B cell (primary cell): ENCODE results near the gene RPS6KA4. TPM values are rescaled to one million over a fixed set of nuclear protein-coding genes. Genes with fewer than 3 reads are reported as not detected.

Experiments used
- ATAC-seq: fragments of 200-7000 bp; cut with Tn5 transposase; one replicate; pipeline ENCODE4 v1.10.0; 2021; ENCODE audit warnings: low read depth, mild to moderate bottlenecking, moderate number of reproducible peaks, moderate library complexity
- CTCF ChIA-PET: fragments of 350-600 bp; sonication (Branson Sonifier 250); formaldehyde crosslinking; loops from one replicate; lab custom pipeline; 2021; ENCODE audit warnings: antibody characterized with exemption, inconsistent platforms; lab: Charles Lee
- POLR2A ChIA-PET: fragments of 350-600 bp; sonication (Branson Sonifier 250); formaldehyde crosslinking; loops from one replicate; lab custom pipeline; 2021; ENCODE audit warnings: antibody characterized with exemption; lab: Charles Lee
- DNase-seq: peaks from one replicate; pipeline ENCODE4 v3.0.0; 2013
- H2AFZ ChIP-seq: 2 replicates; pipeline ENCODE4 v1.6.1; 2012; ENCODE audit warnings: mild to moderate bottlenecking, low read depth, low read length; ENCODE audit not compliant: insufficient read depth, poor library complexity, severe bottlenecking
- H3K27ac ChIP-seq, 2 donors: 1 replicate in 1 of 2; 2 replicates in 1 of 2; pipeline ENCODE4 v1.5.1; 2012 to 2013; ENCODE audit warnings: low read length in 2 of 2, mild to moderate bottlenecking in 2 of 2, moderate library complexity in 1 of 2
- H3K27me3 ChIP-seq, 4 experiments: fragments of 200-600 bp in 1 of 4; sonication (generic) in 1 of 4; replicated peaks in 1 of 4; 1 replicate in 2 of 4; 2 replicates in 2 of 4; pipeline versions ENCODE4 v1.6.1 to v1.7.0; 2013 to 2016; ENCODE audit warnings: low read length in 3 of 4, mild to moderate bottlenecking in 2 of 4, mixed read lengths in 1 of 4, moderate library complexity in 1 of 4; ENCODE audit not compliant: insufficient read depth in 4 of 4, control insufficient read depth in 3 of 4; ENCODE audit errors: control extremely low read depth in 1 of 4
- H3K36me3 ChIP-seq, 2 experiments: replicated peaks in 1 of 2; 1 replicate in 1 of 2; 2 replicates in 1 of 2; pipeline versions ENCODE4 v1.6.1 to v1.7.1; 2013; ENCODE audit warnings: low read length in 1 of 2; ENCODE audit not compliant: insufficient read depth in 2 of 2, control insufficient read depth in 1 of 2; ENCODE audit errors: control extremely low read depth in 1 of 2, extremely low read depth in 1 of 2
- H3K4me1 ChIP-seq, 2 donors: fragments of 200-600 bp in 1 of 2; sonication (generic) in 1 of 2; 1 replicate in 1 of 2; 2 replicates in 1 of 2; pipeline versions ENCODE4 v1.5.1 to v1.6.1; 2013 to 2017; ENCODE audit warnings: low read length in 2 of 2; ENCODE audit not compliant: control insufficient read depth in 2 of 2, insufficient read depth in 2 of 2
- H3K4me2 ChIP-seq: replicated peaks from 2 replicates; pipeline ENCODE3; 2012; ENCODE audit warnings: mild to moderate bottlenecking, low read depth, low read length; ENCODE audit not compliant: poor library complexity, severe bottlenecking
- H3K4me3 ChIP-seq, 5 experiments: fragments of 200-600 bp in 1 of 5; sonication (generic) in 1 of 5; 1 replicate in 3 of 5; 2 replicates in 2 of 5; pipeline versions ENCODE4 v1.5.1 to v1.7.0; 2011 to 2016; ENCODE audit warnings: low read length in 4 of 5, mild to moderate bottlenecking in 4 of 5, low read depth in 2 of 5, control low read depth in 1 of 5, moderate library complexity in 1 of 5; ENCODE audit not compliant: insufficient read depth in 1 of 5; ENCODE audit errors: control extremely low read depth in 1 of 5, extremely low read depth in 1 of 5
- H3K79me2 ChIP-seq: fragments of 200-600 bp; sonication (generic); one replicate; pipeline ENCODE4 v1.6.0; 2016; ENCODE audit warnings: low read length; ENCODE audit not compliant: control insufficient read depth, insufficient read depth
- H3K9ac ChIP-seq: fragments of 200-600 bp; sonication (generic); 2 replicates; pipeline ENCODE4 v1.6.1; 2017; ENCODE audit warnings: mild to moderate bottlenecking, low read length, moderate library complexity
- H3K9me3 ChIP-seq, 3 donors: one replicate each; pipeline versions ENCODE4 v1.6.1 to v1.7.1; 2013; ENCODE audit warnings: low read length in 2 of 3; ENCODE audit not compliant: control insufficient read depth in 2 of 3, insufficient read depth in 1 of 3; ENCODE audit errors: control extremely low read depth in 1 of 3
- H4K20me1 ChIP-seq: 2 replicates; pipeline ENCODE4 v1.6.0; 2012; ENCODE audit warnings: mild to moderate bottlenecking, low read length; ENCODE audit not compliant: insufficient read depth, control insufficient read depth, poor library complexity, severe bottlenecking
- H3K27ac Mint-ChIP-seq: one replicate; pipeline ENCODE4 v1.8.0; 2021; ENCODE audit warnings: mixed read lengths
- H3K27me3 Mint-ChIP-seq: one replicate; pipeline ENCODE4 v1.8.0; 2021; ENCODE audit warnings: mixed read lengths
- H3K4me1 Mint-ChIP-seq: one replicate; pipeline ENCODE4 v1.8.0; 2021; ENCODE audit warnings: mixed read lengths
- H3K4me3 Mint-ChIP-seq: one replicate; pipeline ENCODE4 v1.8.0; 2021; ENCODE audit warnings: mixed read lengths
- H3K9me3 Mint-ChIP-seq: one replicate; pipeline ENCODE4 v1.8.0; 2022; ENCODE audit warnings: mixed read lengths; ENCODE audit not compliant: insufficient read depth
- EZH2 ChIP-seq: IDR thresholded peaks from 2 replicates; pipeline ENCODE4 v1.6.1; 2012; ENCODE audit warnings: borderline replicate concordance, low read depth, mild to moderate bottlenecking, moderate library complexity, low read length; ENCODE audit not compliant: insufficient read depth, poor library complexity, severe bottlenecking
- WGBS: methylation state at CpG from one replicate; pipeline ENCODE4 v1.1.5; 2013; ENCODE audit warnings: missing lambda C conversion rate; ENCODE audit not compliant: insufficient coverage; 5-methylcytosine and 5-hydroxymethylcytosine counted together
- intact Hi-C: fragments of 100-400 bp; cut with micrococcal nuclease; formaldehyde crosslinking; loops from one replicate; pipeline ENCODE4 v1.10.0; 2022
- polyA plus RNA-seq: library from polyadenylated mRNA; depleted of rRNA; stranded (reverse); fragments of >200 nt; gene quantifications from 2 replicates; pipeline ENCODE4 v1.2.3, GENCODE V29; 2012
- total RNA-seq, 2 donors: library from RNA; stranded (reverse); fragments of 120-200 nt in 1 of 2; gene quantifications; 1 replicate in 1 of 2; 2 replicates in 1 of 2; pipeline versions ENCODE4 v1.2.3 to v1.2.4, GENCODE V29; 2013 to 2022
- TF ChIP-seq, protein P1 (sequence below): fragments of 200-600 bp; IDR thresholded peaks from one replicate; pipeline ENCODE4 v1.8.0; 2022; ENCODE audit warnings: antibody characterized with exemption, mild to moderate bottlenecking

The RPS6KA4 gene
- total and polyA plus RNA-seq, 2 donors (not counting 1 experiment from before 2014, with no cell fraction given): 22.6 to 32.5 TPM

- Histone ChIP-seq H2AFZ (no peak overlapping the region), H3K4me1 (peaks cover 4 to 18% of the 10 kb centered on the region in 2 donors), H3K9me3 (no peaks in the 10 kb centered on the region), H3K4me3 (no peak overlapping the region), H3K27me3 (no peaks in the 10 kb centered on the region), H3K4me2 (no peak overlapping the region), H3K79me2 (no peaks in the 10 kb centered on the region), H3K27ac (no peak overlapping the region), H3K36me3 (peaks cover 0 to 31% of the 10 kb centered on the region in 2 experiments), H3K9ac (no peak overlapping the region), H4K20me1 (no peaks in the 10 kb centered on the region)
- intact Hi-C loops: no loop called here
- ChIA-PET CTCF (no interaction called here), POLR2A (interaction anchor here (0.6 kb wide), 1 partner anchor 338 kb away, joined by 4 read pairs; no protein-coding TSS in a partner anchor)
- Mint-ChIP-seq H3K27ac (no peak overlapping the region), H3K4me1 (peaks cover 4% of the 10 kb centered on the region), H3K9me3 (no peaks in the 10 kb centered on the region), H3K4me3 (no peak overlapping the region), H3K27me3 (no peaks in the 10 kb centered on the region)
- TF ChIP-seq, protein P1, sequence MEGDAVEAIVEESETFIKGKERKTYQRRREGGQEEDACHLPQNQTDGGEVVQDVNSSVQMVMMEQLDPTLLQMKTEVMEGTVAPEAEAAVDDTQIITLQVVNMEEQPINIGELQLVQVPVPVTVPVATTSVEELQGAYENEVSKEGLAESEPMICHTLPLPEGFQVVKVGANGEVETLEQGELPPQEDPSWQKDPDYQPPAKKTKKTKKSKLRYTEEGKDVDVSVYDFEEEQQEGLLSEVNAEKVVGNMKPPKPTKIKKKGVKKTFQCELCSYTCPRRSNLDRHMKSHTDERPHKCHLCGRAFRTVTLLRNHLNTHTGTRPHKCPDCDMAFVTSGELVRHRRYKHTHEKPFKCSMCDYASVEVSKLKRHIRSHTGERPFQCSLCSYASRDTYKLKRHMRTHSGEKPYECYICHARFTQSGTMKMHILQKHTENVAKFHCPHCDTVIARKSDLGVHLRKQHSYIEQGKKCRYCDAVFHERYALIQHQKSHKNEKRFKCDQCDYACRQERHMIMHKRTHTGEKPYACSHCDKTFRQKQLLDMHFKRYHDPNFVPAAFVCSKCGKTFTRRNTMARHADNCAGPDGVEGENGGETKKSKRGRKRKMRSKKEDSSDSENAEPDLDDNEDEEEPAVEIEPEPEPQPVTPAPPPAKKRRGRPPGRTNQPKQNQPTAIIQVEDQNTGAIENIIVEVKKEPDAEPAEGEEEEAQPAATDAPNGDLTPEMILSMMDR: no peak
- TF ChIP-seq EZH2: no peak
- 99% methylated on average over 40 of the region's 46 CpGs for WGBS
- ATAC-seq: no peak
- DNase-seq: no peak
These were observed 9.1 kb downstream of the RPS6KA4 start for GRCh38 chr11:64367931-64368672.

DNA sequence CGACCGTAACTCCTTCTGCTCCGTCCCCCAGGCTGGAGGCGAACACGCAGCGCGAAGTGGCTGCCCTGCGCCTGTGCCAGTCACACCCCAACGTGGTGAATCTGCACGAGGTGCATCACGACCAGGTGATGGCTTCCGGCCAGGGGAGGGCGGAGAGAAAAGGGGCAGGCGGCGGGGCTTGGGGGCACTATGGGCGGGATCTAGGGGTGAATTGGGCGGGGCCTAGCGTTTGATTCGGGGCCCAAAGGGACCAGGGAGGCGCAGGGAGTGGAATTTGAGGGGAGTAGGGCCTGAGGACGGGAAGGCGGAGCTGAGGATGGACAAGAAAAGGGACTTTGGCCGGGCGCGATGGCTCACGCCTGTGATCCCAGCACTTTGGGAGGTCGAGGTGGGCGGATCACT is 9.7 kb downstream of the RPS6KA4 start:
- Histone ChIP-seq H3K9ac (no peak overlapping the region), H3K36me3 (peaks cover 0 to 31% of the 10 kb centered on the region in 2 experiments), H3K4me1 (peaks cover 9 to 24% of the 10 kb centered on the region in 2 donors), H3K4me3 (no peak overlapping the region), H4K20me1 (no peaks in the 10 kb centered on the region), H3K9me3 (no peaks in the 10 kb centered on the region), H3K27ac (no peak overlapping the region), H3K4me2 (no peak overlapping the region), H3K27me3 (no peaks in the 10 kb centered on the region), H2AFZ (no peak overlapping the region), H3K79me2 (no peaks in the 10 kb centered on the region)
- Mint-ChIP-seq H3K4me3 (no peak overlapping the region), H3K9me3 (no peaks in the 10 kb centered on the region), H3K27me3 (no peaks in the 10 kb centered on the region), H3K4me1 (peaks cover 8% of the 10 kb centered on the region), H3K27ac (no peak overlapping the region)
- POLR2A ChIA-PET: no interaction called here
- WGBS: 98% methylated on average over 28 of the region's 28 CpGs
- ATAC-seq (no peak), DNase-seq (no peak)
- TF ChIP-seq, protein P1: no peak
- no peak for TF ChIP-seq EZH2
- intact Hi-C loops: no loop called here
- CTCF ChIA-PET: no interaction called here
